Measurements from ENCODE around the gene ETV2.

DNA sequence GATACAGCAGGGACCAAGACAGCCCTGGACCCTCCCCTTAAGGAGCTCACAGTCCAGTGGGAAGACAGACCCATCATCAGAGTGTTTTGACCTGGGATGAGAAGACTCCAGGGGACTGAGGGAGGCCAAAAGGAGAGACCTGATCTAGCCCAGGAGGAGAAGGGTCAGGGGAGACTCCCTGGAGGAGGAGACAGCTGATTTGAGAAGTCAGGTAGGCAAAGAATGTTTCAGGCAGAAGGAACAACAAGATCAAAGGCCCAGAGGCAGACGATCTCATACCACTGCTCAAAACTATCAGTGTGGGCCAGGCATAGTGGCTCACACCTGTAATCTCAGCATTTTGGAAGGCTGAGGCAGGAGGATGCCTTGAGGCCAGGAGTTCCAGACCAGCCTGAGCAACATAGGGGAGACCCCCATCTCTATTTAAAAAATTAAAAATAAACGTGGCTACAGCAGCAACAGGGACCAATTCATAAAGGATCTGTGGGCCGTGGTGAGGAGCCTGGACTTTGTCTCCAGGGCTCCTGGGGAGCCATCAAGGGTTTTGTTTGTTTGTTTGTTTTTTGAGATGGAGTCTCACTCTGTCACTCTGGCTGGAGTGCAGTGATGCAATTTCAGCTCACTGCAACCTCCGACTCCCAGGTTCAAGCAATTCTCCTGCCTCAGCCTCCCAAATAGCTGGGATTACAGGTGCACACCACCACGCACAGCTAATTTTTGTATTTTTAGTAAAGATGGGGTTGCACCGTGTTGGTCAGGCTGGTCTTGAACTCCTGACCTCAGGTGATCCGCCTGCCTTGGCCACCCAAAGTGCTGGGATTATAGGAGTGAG, 4.4 kb downstream of the ETV2 start:
- TF ChIP-seq RAD21 (conservative IDR thresholded peaks at IDR 0.05 in 1 of 2, IDR thresholded peaks at IDR 0.05 in 1 of 2) (no peak), KDM1A (IDR thresholded peaks at IDR 0.05; ENCODE audit: low read depth) (no peak), CTCF (IDR thresholded peaks at IDR 0.05) (no peak), ESRRA (IDR thresholded peaks at IDR 0.05; ENCODE audit: borderline replicate concordance, low read length) (no peak), TP53 (CRISPR knock-in tag; IDR thresholded peaks at IDR 0.05) (no peak), NFE2L2 (conservative IDR thresholded peaks at IDR 0.05; ENCODE audit: low read length) (no peak)
- TF ChIP-seq, protein P1, sequence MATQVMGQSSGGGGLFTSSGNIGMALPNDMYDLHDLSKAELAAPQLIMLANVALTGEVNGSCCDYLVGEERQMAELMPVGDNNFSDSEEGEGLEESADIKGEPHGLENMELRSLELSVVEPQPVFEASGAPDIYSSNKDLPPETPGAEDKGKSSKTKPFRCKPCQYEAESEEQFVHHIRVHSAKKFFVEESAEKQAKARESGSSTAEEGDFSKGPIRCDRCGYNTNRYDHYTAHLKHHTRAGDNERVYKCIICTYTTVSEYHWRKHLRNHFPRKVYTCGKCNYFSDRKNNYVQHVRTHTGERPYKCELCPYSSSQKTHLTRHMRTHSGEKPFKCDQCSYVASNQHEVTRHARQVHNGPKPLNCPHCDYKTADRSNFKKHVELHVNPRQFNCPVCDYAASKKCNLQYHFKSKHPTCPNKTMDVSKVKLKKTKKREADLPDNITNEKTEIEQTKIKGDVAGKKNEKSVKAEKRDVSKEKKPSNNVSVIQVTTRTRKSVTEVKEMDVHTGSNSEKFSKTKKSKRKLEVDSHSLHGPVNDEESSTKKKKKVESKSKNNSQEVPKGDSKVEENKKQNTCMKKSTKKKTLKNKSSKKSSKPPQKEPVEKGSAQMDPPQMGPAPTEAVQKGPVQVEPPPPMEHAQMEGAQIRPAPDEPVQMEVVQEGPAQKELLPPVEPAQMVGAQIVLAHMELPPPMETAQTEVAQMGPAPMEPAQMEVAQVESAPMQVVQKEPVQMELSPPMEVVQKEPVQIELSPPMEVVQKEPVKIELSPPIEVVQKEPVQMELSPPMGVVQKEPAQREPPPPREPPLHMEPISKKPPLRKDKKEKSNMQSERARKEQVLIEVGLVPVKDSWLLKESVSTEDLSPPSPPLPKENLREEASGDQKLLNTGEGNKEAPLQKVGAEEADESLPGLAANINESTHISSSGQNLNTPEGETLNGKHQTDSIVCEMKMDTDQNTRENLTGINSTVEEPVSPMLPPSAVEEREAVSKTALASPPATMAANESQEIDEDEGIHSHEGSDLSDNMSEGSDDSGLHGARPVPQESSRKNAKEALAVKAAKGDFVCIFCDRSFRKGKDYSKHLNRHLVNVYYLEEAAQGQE (IDR thresholded peaks at IDR 0.05), result no peak
- TF ChIP-seq, protein P2, sequence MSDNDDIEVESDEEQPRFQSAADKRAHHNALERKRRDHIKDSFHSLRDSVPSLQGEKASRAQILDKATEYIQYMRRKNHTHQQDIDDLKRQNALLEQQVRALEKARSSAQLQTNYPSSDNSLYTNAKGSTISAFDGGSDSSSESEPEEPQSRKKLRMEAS (IDR thresholded peaks at IDR 0.05), result no peak

Data from A549 (cell line).